ENCODE data around the gene CAMK1D. TPM values are rescaled to one million over a fixed set of nuclear protein-coding genes. Genes with fewer than 3 reads are reported as not detected.

CAMK1D gene
- total and polyA plus RNA-seq, 10 of the 15 experiments (the other 5 are each of a cell fraction or from before 2014, with no cell fraction given) = 2.1 to 35.5 (median 14.7) TPM

- no peaks in the 10 kb centered on the region for H4K20me1 ChIP-seq (ENCODE audit: control insufficient read depth, insufficient read depth)
- H3K4me1 ChIP-seq (ENCODE audit: control insufficient read depth, insufficient read depth, low read length) = no peaks in the 10 kb centered on the region
- no peaks in the 10 kb centered on the region for H3K9me3 ChIP-seq (replicated peaks; ENCODE audit: control insufficient read depth, insufficient read depth, low read length)
- SMC1A ChIA-PET (ENCODE audit: uncharacterized antibody, unreplicated experiment) = interaction anchor here (0.7 to 2.2 kb wide), 4 partner anchors 11 to 84 kb away, joined by 3 to 6 read pairs (median 3); no protein-coding TSS in a partner anchor
- H3K27me3 ChIP-seq (replicated peaks in 1 of 2; ENCODE audit: control insufficient read depth in 2 of 2, insufficient read depth in 2 of 2, low read length in 1 of 2) = no peaks in the 10 kb centered on the region
- DNase-seq (ENCODE audit: low read depth, low spot score) = no peak
- in situ Hi-C loops (cut with MboI) (no loop called here), intact Hi-C loops (cut with micrococcal nuclease; ENCODE audit: unreplicated experiment) (no loop called here)
- no peak overlapping the region for H3K9ac ChIP-seq (ENCODE audit: control insufficient read depth, insufficient read depth, low read length)
- no peak overlapping the region for H3K4me2 ChIP-seq (ENCODE audit: control insufficient read depth, insufficient read depth)
- H2AFZ ChIP-seq (ENCODE audit: control insufficient read depth, low read depth, low read length) = no peak overlapping the region
- no peaks in the 10 kb centered on the region; a peak in 1 of 4 replicates for H3K36me3 ChIP-seq (ENCODE audit: control insufficient read depth in 2 of 2, insufficient read depth in 2 of 2, low read length in 1 of 2)
- POLR2A ChIA-PET = interaction anchor here (1.3 kb wide), 1 partner anchor 11 kb away, joined by 3 read pairs; no protein-coding TSS in a partner anchor
- no TSS peak for BruUV-seq (replicated peaks)
- no peak overlapping the region for H3K27ac ChIP-seq (ENCODE audit: control insufficient read depth, insufficient read depth)
- CTCF ChIA-PET = interaction anchor here (0.8 kb wide), 1 partner anchor 11 kb away, joined by 4 read pairs; no protein-coding TSS in a partner anchor
- WGBS (ENCODE audit: insufficient coverage, insufficient replicate concordance, low lambda C conversion rate, missing lambda C conversion rate) = 95% methylated on average over 2 of the region's 2 CpGs
- RAD21 ChIA-PET (ENCODE audit: unreplicated experiment) = interaction anchor here (1.4 kb wide), 1 partner anchor 255 kb away, joined by 4 read pairs; no protein-coding TSS in a partner anchor
- H3K4me3 ChIP-seq = no peak overlapping the region
- ATAC-seq = no peak
- H3K79me2 ChIP-seq (ENCODE audit: control insufficient read depth, insufficient read depth, low read length) = no peaks in the 10 kb centered on the region; the same call in 1 of the 2 replicates
- FAIRE-seq = no peak
- TF ChIP-seq RB1 (IDR thresholded peaks at IDR 0.05; ENCODE audit: borderline replicate concordance) = no peak
- TF ChIP-seq JUND (IDR thresholded peaks at IDR 0.05; ENCODE audit: low read depth, low read length) = no peak
- TF ChIP-seq, protein P1, sequence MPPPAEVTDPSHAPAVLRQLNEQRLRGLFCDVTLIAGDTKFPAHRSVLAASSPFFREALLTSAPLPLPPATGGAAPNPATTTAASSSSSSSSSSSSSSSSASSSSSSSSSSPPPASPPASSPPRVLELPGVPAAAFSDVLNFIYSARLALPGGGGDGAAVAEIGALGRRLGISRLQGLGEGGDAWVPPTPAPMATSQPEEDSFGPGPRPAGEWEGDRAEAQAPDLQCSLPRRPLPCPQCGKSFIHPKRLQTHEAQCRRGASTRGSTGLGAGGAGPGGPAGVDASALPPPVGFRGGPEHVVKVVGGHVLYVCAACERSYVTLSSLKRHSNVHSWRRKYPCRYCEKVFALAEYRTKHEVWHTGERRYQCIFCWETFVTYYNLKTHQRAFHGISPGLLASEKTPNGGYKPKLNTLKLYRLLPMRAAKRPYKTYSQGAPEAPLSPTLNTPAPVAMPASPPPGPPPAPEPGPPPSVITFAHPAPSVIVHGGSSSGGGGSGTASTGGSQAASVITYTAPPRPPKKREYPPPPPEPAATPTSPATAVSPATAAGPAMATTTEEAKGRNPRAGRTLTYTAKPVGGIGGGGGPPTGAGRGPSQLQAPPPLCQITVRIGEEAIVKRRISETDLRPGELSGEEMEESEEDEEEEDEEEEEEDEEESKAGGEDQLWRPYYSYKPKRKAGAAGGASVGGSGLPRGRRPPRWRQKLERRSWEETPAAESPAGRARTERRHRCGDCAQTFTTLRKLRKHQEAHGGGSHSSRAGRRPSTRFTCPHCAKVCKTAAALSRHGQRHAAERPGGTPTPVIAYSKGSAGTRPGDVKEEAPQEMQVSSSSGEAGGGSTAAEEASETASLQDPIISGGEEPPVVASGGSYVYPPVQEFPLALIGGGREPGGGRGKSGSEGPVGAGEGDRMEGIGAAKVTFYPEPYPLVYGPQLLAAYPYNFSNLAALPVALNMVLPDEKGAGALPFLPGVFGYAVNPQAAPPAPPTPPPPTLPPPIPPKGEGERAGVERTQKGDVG (CRISPR knock-in tag; IDR thresholded peaks at IDR 0.05) = no peak
- TF ChIP-seq IKZF1 (conservative IDR thresholded peaks at IDR 0.05) = no peak
- TF ChIP-seq ZZZ3 (IDR thresholded peaks at IDR 0.05; ENCODE audit: control insufficient read depth, insufficient read length, low read depth) = no peak
- no peak for TF ChIP-seq RELB (IDR thresholded peaks at IDR 0.05; ENCODE audit: low read depth)
- no peak for TF ChIP-seq NFXL1 (IDR thresholded peaks at IDR 0.05; ENCODE audit: borderline replicate concordance)
- no peak for TF ChIP-seq RAD51 (IDR thresholded peaks at IDR 0.05)
- no peak for TF ChIP-seq ZNF592 (IDR thresholded peaks at IDR 0.05)
- TF ChIP-seq FOS (IDR thresholded peaks at IDR 0.05; ENCODE audit: borderline replicate concordance, extremely low read depth, insufficient read length) = no peak
- TF ChIP-seq, protein P2, sequence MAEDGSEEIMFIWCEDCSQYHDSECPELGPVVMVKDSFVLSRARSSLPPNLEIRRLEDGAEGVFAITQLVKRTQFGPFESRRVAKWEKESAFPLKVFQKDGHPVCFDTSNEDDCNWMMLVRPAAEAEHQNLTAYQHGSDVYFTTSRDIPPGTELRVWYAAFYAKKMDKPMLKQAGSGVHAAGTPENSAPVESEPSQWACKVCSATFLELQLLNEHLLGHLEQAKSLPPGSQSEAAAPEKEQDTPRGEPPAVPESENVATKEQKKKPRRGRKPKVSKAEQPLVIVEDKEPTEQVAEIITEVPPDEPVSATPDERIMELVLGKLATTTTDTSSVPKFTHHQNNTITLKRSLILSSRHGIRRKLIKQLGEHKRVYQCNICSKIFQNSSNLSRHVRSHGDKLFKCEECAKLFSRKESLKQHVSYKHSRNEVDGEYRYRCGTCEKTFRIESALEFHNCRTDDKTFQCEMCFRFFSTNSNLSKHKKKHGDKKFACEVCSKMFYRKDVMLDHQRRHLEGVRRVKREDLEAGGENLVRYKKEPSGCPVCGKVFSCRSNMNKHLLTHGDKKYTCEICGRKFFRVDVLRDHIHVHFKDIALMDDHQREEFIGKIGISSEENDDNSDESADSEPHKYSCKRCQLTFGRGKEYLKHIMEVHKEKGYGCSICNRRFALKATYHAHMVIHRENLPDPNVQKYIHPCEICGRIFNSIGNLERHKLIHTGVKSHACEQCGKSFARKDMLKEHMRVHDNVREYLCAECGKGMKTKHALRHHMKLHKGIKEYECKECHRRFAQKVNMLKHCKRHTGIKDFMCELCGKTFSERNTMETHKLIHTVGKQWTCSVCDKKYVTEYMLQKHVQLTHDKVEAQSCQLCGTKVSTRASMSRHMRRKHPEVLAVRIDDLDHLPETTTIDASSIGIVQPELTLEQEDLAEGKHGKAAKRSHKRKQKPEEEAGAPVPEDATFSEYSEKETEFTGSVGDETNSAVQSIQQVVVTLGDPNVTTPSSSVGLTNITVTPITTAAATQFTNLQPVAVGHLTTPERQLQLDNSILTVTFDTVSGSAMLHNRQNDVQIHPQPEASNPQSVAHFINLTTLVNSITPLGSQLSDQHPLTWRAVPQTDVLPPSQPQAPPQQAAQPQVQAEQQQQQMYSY (CRISPR knock-in tag; IDR thresholded peaks at IDR 0.05) = no peak
Observed at GRCh38 chr10:12401466-12401865, 52.1 kb downstream of the CAMK1D start.

Data from GM12878 (cell line).